HEK293 (cell line): ENCODE data around the gene USP31.

ENCODE experiments used
- CTCF ChIP-seq: fragments of 450-650 bp; formaldehyde crosslinking; IDR thresholded peaks from 2 replicates; pipeline ENCODE4 v1.5.1; 2016; ENCODE audit warnings: missing biosample characterization, missing genetic modification characterization
- REST ChIP-seq: fragments of 450-650 bp; formaldehyde crosslinking; IDR thresholded peaks from 2 replicates; pipeline ENCODE4 v1.5.1; 2016; ENCODE audit warnings: missing biosample characterization, missing genetic modification characterization
- TCF7L2 ChIP-seq: IDR thresholded peaks from 2 replicates; pipeline ENCODE4 v1.6.1; 2011; ENCODE audit warnings: low read depth, mild to moderate bottlenecking, inconsistent platforms, low read length, moderate library complexity, borderline replicate concordance
- YY1 ChIP-seq: fragments of 450-650 bp; formaldehyde crosslinking; IDR thresholded peaks from 2 replicates; pipeline ENCODE4 v1.5.1; 2018; ENCODE audit warnings: missing biosample characterization, missing genetic modification characterization
- ZBTB1 ChIP-seq: fragments of 450-650 bp; formaldehyde crosslinking; IDR thresholded peaks from 2 replicates; pipeline ENCODE4 v1.5.1; 2016; ENCODE audit warnings: missing biosample characterization, missing genetic modification characterization
- ZBTB49 ChIP-seq: fragments of 450-650 bp; formaldehyde crosslinking; IDR thresholded peaks from 2 replicates; pipeline ENCODE4 v1.5.1; 2016; ENCODE audit warnings: missing biosample characterization, missing genetic modification characterization, low read depth
- ZNF18 ChIP-seq: fragments of 450-650 bp; formaldehyde crosslinking; IDR thresholded peaks from 2 replicates; pipeline ENCODE4 v1.5.1; 2016; ENCODE audit warnings: missing biosample characterization, missing genetic modification characterization
- ZNF350 ChIP-seq: fragments of 450-650 bp; formaldehyde crosslinking; IDR thresholded peaks from 2 replicates; pipeline ENCODE4 v1.5.0; 2017; ENCODE audit warnings: missing biosample characterization, mild to moderate bottlenecking, missing genetic modification characterization
- ZNF768 ChIP-seq: fragments of 450-650 bp; formaldehyde crosslinking; IDR thresholded peaks from 2 replicates; pipeline ENCODE4 v1.5.1; 2018; ENCODE audit warnings: missing biosample characterization, mild to moderate bottlenecking, missing genetic modification characterization
- ZNF777 ChIP-seq: fragments of 450-650 bp; formaldehyde crosslinking; IDR thresholded peaks from 2 replicates; pipeline ENCODE4 v1.5.1; 2017; ENCODE audit warnings: missing biosample characterization, missing genetic modification characterization, borderline replicate concordance

- no peak for TF ChIP-seq REST (tag by site-specific recombination)
- no peak for TF ChIP-seq ZBTB49 (tag by site-specific recombination)
- TF ChIP-seq ZNF18: no peak
- TF ChIP-seq ZNF777: no peak
- no peak for TF ChIP-seq CTCF (tag by site-specific recombination)
- TF ChIP-seq ZNF768 (tag by site-specific recombination): no peak
- no peak for TF ChIP-seq ZBTB1 (tag by site-specific recombination)
- no peak for TF ChIP-seq YY1 (tag by site-specific recombination)
- no peak for TF ChIP-seq TCF7L2
- no peak for TF ChIP-seq ZNF350
These were observed 45.4 kb upstream of the USP31 start for GRCh38 chr16:23194497-23195221.
